Liver (tissue), 3 donors: ENCODE data around the gene SEMA4D.

ENCODE experiments used
- RAD21 ChIP-seq, 2 donors: IDR thresholded peaks; 2 replicates each; pipeline ENCODE4 v1.6.1; 2016; ENCODE audit warnings: antibody characterized with exemption in 2 of 2, mild to moderate bottlenecking in 2 of 2
- YY1 ChIP-seq: IDR thresholded peaks from 2 replicates; pipeline ENCODE4 v1.6.1; 2016; ENCODE audit warnings: antibody characterized with exemption, mild to moderate bottlenecking
- TF ChIP-seq, protein P1 (sequence below): IDR thresholded peaks from 2 replicates; pipeline ENCODE4 v1.6.1; 2016; ENCODE audit warnings: antibody characterized with exemption
- TF ChIP-seq, protein P2 (sequence below): fragments of 150-350 bp; IDR thresholded peaks from 2 replicates; pipeline ENCODE4 v1.5.1; 2017; ENCODE audit warnings: improper control_type of control experiment, low read depth, low read length; ENCODE audit not compliant: missing input control
- donor health status: healthy.
- donor health status: healthy.

DNA sequence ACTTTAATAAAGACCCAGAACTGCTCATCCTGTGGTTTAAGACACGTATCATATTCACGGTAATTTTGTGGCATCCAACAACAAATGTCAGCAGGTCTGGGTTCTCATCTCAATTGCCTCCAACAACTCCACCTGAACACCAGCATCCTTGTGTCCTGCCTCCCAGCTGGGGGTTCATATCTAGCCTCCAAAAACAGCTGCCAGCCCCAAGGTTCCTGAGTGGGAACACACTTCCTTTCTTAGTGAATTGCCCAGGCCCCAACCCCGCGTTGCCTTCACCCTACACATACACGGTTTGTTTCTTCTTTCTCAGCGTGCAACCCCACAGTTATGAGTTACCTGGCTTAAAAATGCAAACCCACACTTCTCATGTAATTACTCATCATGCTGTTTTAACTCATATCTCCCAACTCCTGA lies 77.9 kb downstream of the SEMA4D start:
- TF ChIP-seq, protein P1, sequence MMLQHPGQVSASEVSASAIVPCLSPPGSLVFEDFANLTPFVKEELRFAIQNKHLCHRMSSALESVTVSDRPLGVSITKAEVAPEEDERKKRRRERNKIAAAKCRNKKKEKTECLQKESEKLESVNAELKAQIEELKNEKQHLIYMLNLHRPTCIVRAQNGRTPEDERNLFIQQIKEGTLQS: no peak
- TF ChIP-seq YY1 (no peak), RAD21 (IDR thresholded peaks at IDR 0.05) (no peak)
- TF ChIP-seq, protein P2, sequence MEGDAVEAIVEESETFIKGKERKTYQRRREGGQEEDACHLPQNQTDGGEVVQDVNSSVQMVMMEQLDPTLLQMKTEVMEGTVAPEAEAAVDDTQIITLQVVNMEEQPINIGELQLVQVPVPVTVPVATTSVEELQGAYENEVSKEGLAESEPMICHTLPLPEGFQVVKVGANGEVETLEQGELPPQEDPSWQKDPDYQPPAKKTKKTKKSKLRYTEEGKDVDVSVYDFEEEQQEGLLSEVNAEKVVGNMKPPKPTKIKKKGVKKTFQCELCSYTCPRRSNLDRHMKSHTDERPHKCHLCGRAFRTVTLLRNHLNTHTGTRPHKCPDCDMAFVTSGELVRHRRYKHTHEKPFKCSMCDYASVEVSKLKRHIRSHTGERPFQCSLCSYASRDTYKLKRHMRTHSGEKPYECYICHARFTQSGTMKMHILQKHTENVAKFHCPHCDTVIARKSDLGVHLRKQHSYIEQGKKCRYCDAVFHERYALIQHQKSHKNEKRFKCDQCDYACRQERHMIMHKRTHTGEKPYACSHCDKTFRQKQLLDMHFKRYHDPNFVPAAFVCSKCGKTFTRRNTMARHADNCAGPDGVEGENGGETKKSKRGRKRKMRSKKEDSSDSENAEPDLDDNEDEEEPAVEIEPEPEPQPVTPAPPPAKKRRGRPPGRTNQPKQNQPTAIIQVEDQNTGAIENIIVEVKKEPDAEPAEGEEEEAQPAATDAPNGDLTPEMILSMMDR: no peak
